NCI-H2081 (cell line): Measurements from ENCODE around the gene GIGYF1.
"Not testable (repeated sequence)": the region's sequence is repeated elsewhere in the genome, so short reads cannot be mapped to it uniquely, and the experiment has no call there.

Source experiments
- DNase-seq, 2 experiments: peaks; one replicate each; lab custom pipeline; 2025; lab: John Stamatoyannopoulos, UW

Gene GIGYF1, protein sequence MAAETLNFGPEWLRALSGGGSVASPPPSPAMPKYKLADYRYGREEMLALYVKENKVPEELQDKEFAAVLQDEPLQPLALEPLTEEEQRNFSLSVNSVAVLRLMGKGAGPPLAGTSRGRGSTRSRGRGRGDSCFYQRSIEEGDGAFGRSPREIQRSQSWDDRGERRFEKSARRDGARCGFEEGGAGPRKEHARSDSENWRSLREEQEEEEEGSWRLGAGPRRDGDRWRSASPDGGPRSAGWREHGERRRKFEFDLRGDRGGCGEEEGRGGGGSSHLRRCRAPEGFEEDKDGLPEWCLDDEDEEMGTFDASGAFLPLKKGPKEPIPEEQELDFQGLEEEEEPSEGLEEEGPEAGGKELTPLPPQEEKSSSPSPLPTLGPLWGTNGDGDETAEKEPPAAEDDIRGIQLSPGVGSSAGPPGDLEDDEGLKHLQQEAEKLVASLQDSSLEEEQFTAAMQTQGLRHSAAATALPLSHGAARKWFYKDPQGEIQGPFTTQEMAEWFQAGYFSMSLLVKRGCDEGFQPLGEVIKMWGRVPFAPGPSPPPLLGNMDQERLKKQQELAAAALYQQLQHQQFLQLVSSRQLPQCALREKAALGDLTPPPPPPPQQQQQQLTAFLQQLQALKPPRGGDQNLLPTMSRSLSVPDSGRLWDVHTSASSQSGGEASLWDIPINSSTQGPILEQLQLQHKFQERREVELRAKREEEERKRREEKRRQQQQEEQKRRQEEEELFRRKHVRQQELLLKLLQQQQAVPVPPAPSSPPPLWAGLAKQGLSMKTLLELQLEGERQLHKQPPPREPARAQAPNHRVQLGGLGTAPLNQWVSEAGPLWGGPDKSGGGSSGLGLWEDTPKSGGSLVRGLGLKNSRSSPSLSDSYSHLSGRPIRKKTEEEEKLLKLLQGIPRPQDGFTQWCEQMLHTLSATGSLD (N-terminal part only)

DNA sequence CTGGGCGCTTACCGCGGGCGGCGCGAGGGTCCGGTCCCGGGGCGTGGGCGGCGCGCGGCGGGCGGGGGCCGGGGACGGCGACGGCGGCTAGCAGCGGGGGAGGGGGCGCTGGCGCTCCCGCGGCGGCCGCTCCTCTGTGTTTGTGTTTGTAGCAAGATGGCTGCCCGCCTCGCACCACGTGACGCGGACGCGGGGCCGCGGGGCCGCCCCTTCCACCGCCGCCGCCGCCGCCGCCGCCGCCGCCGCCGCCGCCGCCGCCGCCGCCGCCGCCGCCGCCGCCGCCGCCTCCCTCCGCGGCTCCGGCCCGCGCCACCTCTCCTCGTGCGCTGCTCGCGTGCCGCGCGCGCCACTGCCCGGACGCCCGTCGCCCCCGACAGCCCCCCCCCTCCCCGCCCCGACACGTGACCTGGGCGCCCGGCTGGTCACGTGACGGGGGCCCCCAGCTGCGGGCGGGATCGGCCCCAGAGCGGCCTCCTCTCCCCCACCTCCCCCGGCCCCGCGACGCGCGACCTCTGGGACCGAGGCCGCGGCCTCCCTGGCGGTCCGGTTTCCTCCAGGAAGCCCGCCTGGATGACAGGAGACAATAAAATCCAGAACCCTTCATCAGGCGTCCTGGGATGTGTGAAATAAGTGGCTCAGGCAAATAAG lies at the start of gene GIGYF1:
GIGYF1 (minus strand) TSS at position 153 of the 648 bp plus-strand sequence. CDS start 6,012 bp downstream, outside the sequence.
- peak; percentile 72 to 79 for DNase-seq

DNA sequence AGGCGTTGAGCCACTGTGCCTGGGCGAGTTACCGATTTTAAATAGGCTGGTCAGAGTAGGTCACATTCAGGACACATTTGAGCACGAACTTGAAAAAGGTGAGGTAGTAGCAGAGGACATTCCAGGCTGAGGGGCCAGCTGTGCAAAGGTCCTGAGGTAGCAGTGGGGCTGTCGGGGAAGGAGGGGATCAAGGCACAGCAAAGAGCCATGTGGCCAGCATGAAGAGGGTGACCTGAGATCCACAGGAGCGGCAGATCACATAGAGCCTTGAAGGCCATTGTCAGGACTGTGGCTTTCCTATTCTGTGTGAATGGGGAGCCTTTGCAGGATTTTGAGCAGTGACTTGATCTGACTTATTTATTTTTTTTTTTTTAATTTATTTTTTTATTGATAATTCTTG lies 45.9 kb upstream of the GIGYF1 start:
- DNase-seq = no peak

DNA sequence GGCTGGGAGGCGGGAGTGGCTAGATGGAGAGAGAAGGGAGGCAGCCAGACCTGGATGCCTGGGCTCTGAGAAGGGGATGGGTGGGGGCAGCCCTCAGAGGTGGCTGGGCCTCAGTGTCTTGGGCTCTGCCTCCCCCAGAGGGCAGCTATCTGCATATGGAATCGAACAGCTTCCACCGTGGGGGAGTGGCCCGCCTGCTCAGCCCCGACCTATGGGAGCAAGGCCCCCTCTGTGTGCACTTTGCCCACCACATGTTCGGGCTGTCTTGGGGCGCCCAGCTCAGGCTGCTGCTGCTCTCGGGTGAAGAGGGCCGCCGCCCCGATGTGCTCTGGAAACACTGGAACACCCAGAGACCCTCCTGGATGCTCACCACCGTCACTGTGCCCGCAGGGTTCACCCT lies 42.6 kb upstream of the GIGYF1 start:
- DNase-seq = no peak

DNA sequence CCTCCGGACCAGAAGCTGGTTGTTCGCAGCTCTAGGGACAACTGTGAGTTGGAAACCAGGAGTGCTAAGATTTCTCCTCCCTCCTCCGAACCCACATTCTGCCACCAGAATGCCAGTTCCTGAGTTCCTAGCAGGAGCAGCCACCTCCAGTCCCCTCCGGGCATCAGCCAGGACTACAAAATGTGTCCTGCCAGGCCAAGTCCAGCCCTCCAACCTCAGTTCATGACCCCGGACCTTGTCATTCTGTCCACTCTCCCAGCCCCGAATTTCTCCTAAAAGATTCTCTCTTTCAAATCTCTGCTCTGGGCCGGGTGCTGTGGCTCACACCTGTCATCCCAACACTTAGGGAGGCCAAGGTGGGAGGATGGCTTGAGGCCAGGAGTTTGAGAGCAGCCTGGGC lies 41.7 kb upstream of the GIGYF1 start:
- no peak for DNase-seq

DNA sequence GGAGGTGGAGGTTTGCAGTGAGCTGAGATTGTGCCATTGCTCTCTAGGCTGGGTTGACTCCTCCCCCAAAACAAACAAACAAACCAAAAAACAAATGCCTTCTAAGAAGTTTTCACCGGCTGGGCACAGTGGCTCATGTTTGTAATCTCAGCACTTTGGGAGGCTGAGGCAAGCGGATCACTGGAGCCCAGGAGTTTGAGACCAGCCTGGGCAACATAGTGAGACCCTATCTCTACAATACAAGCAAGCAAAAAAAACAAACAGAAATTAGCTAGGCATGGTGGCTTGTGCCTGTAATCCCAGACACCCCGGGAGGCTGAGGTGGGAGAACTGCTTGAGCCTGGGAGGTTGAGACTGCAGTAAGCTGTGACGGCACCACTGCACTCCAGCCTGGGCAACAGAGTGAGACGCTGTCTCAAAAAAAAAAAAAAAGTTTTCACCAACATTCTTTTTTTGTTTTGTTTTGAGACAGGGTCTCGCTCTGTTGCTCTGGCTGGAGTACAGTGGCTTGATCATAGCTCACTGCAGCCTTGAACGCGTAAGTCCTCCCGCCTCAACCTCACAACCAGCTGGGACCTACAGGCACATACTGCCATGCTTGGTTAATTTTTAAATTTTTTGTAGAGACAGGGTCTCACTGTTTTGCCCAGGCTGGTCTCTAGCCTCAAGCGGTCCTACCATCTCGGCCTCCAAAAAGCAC lies 38.0 kb upstream of the GIGYF1 start:
- no peak for DNase-seq

DNA sequence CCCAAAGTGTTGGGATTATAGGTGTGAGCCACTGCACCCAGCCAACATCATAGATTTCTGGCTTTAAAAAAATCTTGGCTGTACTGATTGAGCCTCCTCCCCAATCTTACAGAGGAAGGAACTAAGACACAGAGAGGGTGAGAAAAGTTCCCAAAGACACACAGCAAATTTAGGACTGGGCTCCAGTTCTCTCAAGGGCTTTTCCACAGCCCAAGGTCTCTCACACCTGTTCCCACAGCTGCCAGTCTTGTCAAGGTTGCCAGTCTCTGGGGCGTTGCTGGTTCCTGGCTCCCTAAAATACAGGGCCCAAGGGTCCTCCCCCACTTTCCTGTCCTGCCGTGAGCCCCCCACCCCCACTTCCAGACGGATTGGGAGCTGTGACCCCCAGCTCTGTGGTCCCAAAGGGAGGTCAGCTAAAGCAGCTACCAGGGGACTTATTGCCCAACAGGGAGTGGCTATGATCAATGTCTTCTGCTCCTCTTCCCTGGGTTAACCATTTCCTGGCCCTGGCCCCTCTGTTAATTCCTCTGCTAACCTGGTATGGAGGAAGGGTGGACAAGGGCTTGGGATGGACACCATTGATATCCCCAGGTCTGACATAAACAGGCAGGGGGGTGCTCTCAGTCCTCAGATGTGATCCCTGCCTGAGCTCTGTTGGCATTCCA lies 36.2 kb upstream of the GIGYF1 start:
- no peak for DNase-seq

DNA sequence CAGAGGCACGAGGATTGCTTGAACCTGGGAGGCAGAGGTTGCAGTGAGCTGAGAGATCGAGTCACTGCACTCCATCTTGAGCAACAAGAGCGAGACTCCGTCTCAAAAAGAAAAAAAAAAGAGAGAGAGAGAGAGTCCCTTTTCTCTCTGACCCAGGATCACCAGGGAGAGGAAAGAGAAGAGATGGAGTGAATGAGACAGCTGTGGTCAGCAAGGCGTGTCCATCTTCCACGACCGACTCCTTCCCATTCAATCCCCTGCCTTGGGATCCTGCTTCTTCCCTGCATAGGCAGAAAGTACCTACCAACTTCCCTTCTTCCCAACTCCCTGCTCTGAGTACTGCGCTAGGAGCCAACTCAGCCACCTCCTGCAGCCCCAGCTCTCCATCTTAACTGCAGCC lies 34.1 kb upstream of the GIGYF1 start:
- no peak for DNase-seq

DNA sequence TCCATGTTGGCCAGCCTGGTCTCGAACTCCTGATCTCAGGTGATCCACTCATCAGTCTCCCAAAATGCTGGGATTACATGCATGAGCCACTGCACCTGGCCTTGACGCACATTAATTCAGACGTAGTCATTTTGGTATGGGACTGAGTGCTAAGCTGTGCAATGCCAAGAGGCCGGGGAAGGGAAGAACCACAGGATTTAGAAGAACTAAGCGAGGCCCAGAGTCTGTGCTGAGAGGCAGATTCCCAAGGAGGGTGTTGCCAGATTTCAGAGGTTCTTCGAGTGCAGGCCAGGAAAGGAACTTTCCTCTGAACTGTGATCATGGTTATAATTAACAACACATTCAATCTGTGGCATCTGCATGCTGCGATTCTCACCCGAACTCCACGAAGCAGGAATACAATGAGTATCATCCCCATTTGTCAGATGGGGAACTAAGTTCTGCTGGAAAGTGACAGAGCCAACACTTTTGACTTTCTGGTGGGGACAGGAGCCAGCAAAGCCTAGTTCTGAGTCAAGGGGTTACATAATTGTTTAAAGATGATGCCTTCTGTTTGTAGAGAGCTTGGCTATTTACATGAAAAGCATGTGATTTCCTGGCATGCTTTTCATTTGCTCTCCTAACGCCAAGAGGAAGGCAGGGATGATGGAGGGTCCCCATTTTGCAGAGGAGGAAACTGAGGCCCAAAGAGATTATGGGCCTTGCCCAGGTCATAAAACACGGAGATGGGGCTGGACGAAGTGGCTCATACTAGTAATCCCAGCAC lies 33.1 kb upstream of the GIGYF1 start:
- no peak for DNase-seq

DNA sequence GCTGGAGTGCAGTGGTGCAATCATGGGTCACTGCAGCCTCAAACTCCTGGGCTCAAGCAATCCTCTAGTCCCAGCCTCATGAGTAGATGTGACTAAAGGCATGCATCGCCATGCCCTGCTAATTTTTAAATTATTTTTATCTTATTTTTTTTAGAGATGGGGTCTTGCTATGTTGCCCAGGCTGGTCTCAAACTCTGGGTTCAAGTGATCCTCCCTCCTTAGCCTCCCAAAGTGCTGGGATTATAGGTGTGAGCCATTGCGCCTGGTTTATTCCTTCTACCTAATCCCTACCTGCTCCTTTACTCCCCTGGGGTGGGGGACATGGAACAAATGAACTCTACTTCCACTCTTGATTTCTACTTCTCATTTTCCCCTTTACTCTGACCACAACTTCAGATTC lies 30.3 kb upstream of the GIGYF1 start:
- DNase-seq = not testable (repeated sequence)

DNA sequence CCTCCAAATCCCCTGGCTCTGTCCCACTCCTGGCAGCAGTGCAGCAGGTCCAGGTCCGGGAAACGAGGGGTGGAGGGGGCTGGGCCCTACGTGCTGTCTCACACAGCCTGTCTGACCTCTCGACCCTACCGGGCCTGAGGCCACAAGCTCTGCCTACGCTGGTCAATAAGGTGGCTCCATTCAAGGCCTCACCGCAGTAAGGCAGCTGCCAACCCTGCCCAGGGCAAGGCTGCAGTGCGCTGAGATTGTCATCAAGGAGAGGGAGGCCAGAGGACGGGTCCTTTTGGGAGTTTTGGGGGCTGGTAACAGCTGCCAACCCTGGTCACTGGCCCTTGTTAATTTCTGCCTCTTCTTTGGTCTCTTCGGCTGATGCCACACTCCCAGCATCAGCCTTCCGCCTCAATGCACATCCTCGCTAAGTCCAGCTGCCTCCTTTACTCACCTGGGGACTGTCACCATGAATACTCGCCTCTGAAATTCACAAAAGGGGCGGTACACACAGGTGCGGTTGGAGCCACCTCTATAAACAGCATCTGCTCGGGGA lies 29.8 kb upstream of the GIGYF1 start:
- DNase-seq = no peak

DNA sequence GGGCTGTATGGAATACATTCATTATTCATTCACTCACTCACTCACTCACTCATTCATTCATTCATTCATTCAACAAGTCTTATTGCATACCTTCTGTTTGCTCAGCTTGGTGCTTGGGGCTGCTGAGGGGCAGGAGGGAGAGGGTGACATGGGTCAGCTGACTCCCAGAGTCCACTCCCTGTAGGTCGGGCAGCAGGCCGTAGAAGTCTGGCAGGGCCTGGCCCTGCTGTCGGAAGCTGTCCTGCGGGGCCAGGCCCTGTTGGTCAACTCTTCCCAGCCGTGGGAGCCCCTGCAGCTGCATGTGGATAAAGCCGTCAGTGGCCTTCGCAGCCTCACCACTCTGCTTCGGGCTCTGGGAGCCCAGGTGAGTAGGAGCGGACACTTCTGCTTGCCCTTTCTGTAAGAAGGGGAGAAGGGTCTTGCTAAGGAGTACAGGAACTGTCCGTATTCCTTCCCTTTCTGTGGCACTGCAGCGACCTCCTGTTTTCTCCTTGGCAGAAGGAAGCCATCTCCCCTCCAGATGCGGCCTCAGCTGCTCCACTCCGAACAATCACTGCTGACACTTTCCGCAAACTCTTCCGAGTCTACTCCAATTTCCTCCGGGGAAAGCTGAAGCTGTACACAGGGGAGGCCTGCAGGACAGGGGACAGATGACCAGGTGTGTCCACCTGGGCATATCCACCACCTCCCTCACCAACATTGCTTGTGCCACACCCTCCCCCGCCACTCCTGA lies 28.6 kb upstream of the GIGYF1 start:
- DNase-seq = no peak

DNA sequence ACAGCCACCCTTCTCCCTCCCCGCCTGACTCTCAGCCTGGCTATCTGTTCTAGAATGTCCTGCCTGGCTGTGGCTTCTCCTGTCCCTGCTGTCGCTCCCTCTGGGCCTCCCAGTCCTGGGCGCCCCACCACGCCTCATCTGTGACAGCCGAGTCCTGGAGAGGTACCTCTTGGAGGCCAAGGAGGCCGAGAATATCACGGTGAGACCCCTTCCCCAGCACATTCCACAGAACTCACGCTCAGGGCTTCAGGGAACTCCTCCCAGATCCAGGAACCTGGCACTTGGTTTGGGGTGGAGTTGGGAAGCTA lies 27.4 kb upstream of the GIGYF1 start:
- DNase-seq = no peak

DNA sequence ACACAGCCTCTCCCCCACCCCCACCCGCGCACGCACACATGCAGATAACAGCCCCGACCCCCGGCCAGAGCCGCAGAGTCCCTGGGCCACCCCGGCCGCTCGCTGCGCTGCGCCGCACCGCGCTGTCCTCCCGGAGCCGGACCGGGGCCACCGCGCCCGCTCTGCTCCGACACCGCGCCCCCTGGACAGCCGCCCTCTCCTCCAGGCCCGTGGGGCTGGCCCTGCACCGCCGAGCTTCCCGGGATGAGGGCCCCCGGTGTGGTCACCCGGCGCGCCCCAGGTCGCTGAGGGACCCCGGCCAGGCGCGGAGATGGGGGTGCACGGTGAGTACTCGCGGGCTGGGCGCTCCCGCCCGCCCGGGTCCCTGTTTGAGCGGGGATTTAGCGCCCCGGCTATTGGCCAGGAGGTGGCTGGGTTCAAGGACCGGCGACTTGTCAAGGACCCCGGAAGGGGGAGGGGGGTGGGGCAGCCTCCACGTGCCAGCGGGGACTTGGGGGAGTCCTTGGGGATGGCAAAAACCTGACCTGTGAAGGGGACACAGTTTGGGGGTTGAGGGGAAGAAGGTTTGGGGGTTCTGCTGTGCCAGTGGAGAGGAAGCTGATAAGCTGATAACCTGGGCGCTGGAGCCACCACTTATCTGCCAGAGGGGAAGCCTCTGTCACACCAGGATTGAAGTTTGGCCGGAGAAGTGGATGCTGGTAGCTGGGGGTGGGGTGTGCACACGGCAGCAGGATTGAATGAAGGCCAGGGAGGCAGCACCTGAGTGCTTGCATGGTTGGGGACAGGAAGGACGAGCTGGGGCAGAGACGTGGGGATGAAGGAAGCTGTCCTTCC lies 26.8 kb upstream of the GIGYF1 start:
- no peak for DNase-seq

DNA sequence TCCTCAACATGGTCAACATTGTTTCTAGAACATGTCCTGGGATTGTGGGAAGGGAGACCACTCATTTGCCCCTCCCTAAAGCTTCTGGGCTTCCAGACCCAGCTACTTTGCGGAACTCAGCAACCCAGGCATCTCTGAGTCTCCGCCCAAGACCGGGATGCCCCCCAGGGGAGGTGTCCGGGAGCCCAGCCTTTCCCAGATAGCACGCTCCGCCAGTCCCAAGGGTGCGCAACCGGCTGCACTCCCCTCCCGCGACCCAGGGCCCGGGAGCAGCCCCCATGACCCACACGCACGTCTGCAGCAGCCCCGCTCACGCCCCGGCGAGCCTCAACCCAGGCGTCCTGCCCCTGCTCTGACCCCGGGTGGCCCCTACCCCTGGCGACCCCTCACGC lies 26.2 kb upstream of the GIGYF1 start, which contains the start of gene EPO:
EPO (plus strand) TSS at position 190 of the 392 bp plus-strand sequence. CDS start 513 bp downstream, outside the sequence.
- DNase-seq = no peak

DNA sequence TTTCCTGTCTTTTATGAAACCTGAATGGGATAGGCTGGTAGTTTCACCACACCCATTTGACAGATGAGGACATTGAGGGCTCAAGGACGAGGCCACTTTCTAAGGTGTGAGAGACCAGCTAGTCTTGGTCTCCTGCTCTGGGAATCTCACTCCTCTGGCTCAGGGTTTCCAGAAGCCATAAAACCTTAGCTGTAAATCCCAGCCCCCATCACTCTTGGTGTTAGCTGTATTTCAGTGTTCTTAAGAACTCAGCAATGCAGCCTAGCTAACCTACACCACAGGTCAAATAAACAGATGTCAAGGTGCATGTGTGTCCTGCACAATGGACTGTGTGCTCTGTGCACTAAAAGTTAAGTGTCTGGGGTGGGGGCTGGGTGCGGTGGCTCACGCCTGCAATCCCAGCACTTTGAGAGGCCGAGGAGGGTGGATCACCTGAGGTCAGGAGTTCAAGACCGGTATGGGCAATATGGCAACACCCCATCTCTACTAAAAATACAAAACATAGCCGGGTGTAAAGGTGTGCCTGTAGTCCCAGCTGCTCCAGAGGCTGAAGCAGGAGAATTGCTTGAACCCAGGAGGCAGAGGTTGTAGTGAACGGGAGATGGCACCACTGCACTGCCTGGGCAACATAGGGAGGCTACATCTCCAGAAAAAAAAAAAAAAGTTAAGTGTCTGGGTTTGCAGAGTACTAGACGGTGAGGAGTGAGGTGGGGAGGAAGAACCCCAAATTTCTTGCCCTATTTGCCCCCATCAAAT lies 25.7 kb upstream of the GIGYF1 start:
- no peak for DNase-seq

DNA sequence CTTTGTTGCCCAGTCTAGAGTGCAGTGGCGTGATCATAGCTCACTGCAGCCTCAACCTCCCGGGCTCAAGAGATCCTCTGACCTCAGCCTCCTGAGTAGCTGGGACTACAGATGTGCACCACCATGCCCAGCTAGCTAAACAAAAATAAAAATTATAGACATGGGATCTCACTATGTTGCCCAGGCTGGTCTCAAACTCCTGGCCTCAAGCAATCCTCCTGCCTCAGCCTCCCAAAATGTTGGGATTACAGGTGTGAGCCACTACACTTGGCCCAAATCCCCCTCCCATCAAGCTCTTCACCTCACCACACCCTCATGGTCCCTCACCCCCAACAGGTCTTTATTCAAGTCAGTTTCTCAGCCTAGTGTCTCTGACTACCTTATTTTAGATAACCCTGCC lies 23.0 kb upstream of the GIGYF1 start:
- DNase-seq = not testable (repeated sequence)

DNA sequence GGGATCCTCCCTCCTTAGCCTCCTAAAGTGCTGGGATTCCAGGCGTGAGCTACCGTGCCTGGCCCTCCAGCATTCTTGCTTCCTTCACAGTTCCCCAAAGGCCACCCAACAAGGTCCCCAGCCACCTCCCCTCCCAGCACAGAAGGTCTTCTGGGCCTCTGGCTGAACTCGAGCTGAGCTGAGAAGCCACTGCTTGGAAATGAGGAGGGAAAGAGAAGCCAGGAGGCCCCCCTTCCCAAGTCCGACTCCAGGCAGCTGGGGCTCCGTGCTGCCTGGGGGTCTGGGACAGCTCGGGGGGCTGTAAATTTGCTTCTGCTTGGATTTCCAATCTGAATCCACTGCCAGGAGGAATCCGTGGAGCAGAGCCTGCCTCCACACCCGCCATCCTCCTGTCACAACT lies 20.7 kb upstream of the GIGYF1 start:
- no peak for DNase-seq

DNA sequence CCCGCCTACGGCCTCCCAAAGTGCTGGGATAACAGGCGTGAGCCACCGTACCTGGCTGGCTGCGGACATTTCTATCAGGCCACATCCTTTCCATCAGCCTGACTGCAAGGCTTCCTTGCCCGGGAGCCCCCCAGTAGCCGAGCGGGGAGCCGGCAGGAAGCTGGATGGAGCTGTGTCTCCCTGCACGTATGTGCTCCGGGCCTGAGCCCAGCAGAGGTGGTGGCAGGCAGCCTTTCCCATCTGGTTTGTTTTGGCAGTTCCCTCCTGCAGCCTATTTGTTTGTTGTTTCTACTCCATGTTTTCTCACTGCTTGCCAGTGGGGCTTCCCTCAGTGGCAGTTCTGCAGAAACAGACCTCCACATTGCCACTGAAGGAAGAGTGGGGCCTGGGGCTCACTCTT lies 17.3 kb upstream of the GIGYF1 start:
- DNase-seq = no peak
